DOHH2 (cell line): ENCODE data around the gene PREX1.

Source experiments
- EZH2phosphoT487 ChIP-seq: fragments of 200-600 bp; sonication (generic); IDR thresholded peaks from 2 replicates; pipeline ENCODE4 v1.6.1; 2017; ENCODE audit warnings: borderline replicate concordance, mild to moderate bottlenecking, antibody characterized with exemption, low read length, moderate library complexity, mixed read lengths
- TF ChIP-seq, protein P1 (sequence below): fragments of 200-600 bp; sonication (generic); IDR thresholded peaks from one replicate; pipeline ENCODE4 v1.5.1; 2014; ENCODE audit warnings: antibody characterized with exemption, mild to moderate bottlenecking, low read depth, low read length; ENCODE audit not compliant: poor library complexity, severe bottlenecking

DNA sequence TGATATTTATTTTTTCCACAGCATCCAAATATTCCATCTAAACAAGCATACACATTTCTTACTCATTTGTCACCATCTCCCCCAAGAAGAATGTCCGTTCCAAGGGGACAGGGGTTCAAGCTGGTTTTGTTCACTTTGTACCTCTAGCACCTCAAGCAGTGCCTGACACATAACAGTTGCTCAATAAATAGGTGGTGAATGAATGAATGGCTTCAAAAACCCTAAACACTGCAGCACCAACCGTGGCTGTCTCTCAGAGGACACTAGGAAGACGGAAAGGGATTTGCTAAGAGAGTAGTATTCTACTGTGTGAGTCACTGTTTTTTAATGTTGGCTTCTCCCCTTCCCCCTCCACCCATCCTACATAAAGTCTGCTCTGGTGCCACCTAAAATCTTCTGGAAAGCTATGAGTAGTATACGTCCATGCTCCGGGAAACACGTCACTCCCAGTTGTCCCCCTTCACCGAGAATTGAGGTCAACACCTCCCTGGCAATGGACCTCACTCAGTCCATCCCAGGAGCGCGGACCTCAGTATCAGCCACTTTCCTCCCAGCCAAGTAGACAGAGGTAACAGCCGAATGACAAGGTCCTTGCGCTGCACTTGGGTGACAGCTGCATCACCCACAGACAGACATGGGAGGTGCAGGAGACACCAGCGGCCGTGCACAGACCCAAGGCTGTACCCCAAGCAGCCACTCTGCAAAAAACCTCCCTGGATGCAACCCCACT lies 107.4 kb downstream of the PREX1 start:
- TF ChIP-seq, protein P1, sequence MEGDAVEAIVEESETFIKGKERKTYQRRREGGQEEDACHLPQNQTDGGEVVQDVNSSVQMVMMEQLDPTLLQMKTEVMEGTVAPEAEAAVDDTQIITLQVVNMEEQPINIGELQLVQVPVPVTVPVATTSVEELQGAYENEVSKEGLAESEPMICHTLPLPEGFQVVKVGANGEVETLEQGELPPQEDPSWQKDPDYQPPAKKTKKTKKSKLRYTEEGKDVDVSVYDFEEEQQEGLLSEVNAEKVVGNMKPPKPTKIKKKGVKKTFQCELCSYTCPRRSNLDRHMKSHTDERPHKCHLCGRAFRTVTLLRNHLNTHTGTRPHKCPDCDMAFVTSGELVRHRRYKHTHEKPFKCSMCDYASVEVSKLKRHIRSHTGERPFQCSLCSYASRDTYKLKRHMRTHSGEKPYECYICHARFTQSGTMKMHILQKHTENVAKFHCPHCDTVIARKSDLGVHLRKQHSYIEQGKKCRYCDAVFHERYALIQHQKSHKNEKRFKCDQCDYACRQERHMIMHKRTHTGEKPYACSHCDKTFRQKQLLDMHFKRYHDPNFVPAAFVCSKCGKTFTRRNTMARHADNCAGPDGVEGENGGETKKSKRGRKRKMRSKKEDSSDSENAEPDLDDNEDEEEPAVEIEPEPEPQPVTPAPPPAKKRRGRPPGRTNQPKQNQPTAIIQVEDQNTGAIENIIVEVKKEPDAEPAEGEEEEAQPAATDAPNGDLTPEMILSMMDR: no peak
- no peak for TF ChIP-seq EZH2phosphoT487
